Stomach (tissue), 9 donors: ENCODE results near the gene RGS21. TPM values are rescaled to one million over a fixed set of nuclear protein-coding genes. Genes with fewer than 3 reads are reported as not detected.

Experiments
- DNase-seq, 2 donors: peaks; one replicate each; pipeline versions ENCODE4 v3.0.0 to v3.0.0-alpha.2; 2013 to 2019
- H3K27ac ChIP-seq, 5 donors: fragments of 200-600 bp in 4 of 5; sonication (generic) in 4 of 5; one replicate each; pipeline ENCODE4 v1.5.1; 2013 to 2019; ENCODE audit warnings: mild to moderate bottlenecking in 1 of 5, moderate library complexity in 1 of 5
- H3K27me3 ChIP-seq, 3 donors: fragments of 200-600 bp; sonication (generic); one replicate each; pipeline ENCODE4 v1.5.1; 2017 to 2019; ENCODE audit warnings: mixed run types in 1 of 3
- H3K36me3 ChIP-seq, 4 donors: fragments of 200-600 bp; sonication (generic); 1 replicate in 3 of 4; 2 replicates in 1 of 4; pipeline ENCODE4 v1.5.1; 2016 to 2019
- H3K4me1 ChIP-seq, 4 donors: fragments of 200-600 bp; sonication (generic); one replicate each; pipeline ENCODE4 v1.5.1; 2016 to 2019
- H3K4me3 ChIP-seq, 4 donors: fragments of 200-600 bp; sonication (generic) in 3 of 4; one replicate each; pipeline ENCODE4 v1.5.1; 2016 to 2019; ENCODE audit warnings: mild to moderate bottlenecking in 1 of 4
- H3K9me3 ChIP-seq, 4 donors: fragments of 200-600 bp; sonication (generic); one replicate each; pipeline ENCODE4 v1.5.1; 2016 to 2019
- CTCF ChIP-seq, 7 experiments: fragments of 450-650 bp in 4 of 7; fragments of 200-600 bp in 3 of 7; sonication (generic) in 3 of 7; IDR thresholded peaks; one replicate each; pipeline ENCODE4 v1.5.1; 2016 to 2019; ENCODE audit warnings: antibody characterized with exemption in 7 of 7, control low read depth in 2 of 7, mild to moderate bottlenecking in 1 of 7
- EP300 ChIP-seq: sonication (generic); formaldehyde crosslinking; IDR thresholded peaks from one replicate; pipeline ENCODE4 v1.6.1; 2017; ENCODE audit warnings: antibody characterized with exemption
- POLR2A ChIP-seq, 4 donors: fragments of 450-650 bp; IDR thresholded peaks; one replicate each; pipeline ENCODE4 v1.6.1; 2016; ENCODE audit warnings: antibody characterized with exemption in 4 of 4, control low read depth in 2 of 4, mild to moderate bottlenecking in 1 of 4, moderate library complexity in 1 of 4
- POLR2AphosphoS5 ChIP-seq, 3 donors: sonication (generic); formaldehyde crosslinking; IDR thresholded peaks; one replicate each; pipeline ENCODE4 v1.6.1; 2016; ENCODE audit warnings: antibody characterized with exemption in 3 of 3
- WGBS, 5 donors: extraction: QIAGEN DNeasy Blood & Tissue Kit in 3 of 5; methylation state at CpG; one replicate each; pipeline versions ENCODE4 v1.1.5 to v1.1.7; 2013 to 2018; 5-methylcytosine and 5-hydroxymethylcytosine counted together
- intact Hi-C: fragments of 100-400 bp; cut with DNase I; formaldehyde crosslinking; loops from one replicate; pipeline ENCODE4 v1.15.1; 2023; ENCODE audit warnings: low total_unique reads
- polyA plus RNA-seq, 3 donors: library from polyadenylated mRNA; stranded (reverse); fragments of 200-250 nt; gene quantifications; one replicate each; pipeline ENCODE4 v1.2.3, GENCODE V29; 2013
- total RNA-seq, 5 donors: library from RNA; depleted of rRNA; stranded (reverse); fragments of >200 nt; gene quantifications; one replicate each; pipeline versions ENCODE4 v1.1.0 to v1.2.3, GENCODE V29; 2014 to 2016
- donor health status: healthy with polysubstance abuse.
- donor health status: Bipolar disorder and iron deficiency.
- donor health status: healthy.

The RGS21 gene
- total and polyA plus RNA-seq, 8 donors, result not detected

GRCh38 chr1:192349314-192349713 lies 32.5 kb downstream of the RGS21 start:
- H3K27me3 ChIP-seq, result no peaks in the 10 kb centered on the region
- intact Hi-C loops, result no loop called here
- no peak overlapping the region for H3K27ac ChIP-seq
- H3K4me3 ChIP-seq, result no peak overlapping the region
- TF ChIP-seq POLR2AphosphoS5 (IDR thresholded peaks at IDR 0.05), result no peak
- DNase-seq, result no peak
- no peaks in the 10 kb centered on the region for H3K9me3 ChIP-seq
- 50 to 68% (median 53%) methylated on average over 1 of the region's 1 CpG for WGBS, 5 donors
- no peaks in the 10 kb centered on the region for H3K36me3 ChIP-seq
- H3K4me1 ChIP-seq, result no peaks in the 10 kb centered on the region

GRCh38 chr1:192350356-192350755 lies 33.6 kb downstream of the RGS21 start:
- Histone ChIP-seq H3K27ac (no peak overlapping the region), H3K27me3 (no peaks in the 10 kb centered on the region), H3K4me3 (no peak overlapping the region), H3K9me3 (no peaks in the 10 kb centered on the region), H3K36me3 (no peaks in the 10 kb centered on the region), H3K4me1 (no peaks in the 10 kb centered on the region)
- DNase-seq, result no peak
- WGBS, 5 donors, result 34 to 54% (median 46%) methylated on average over 3 of the region's 3 CpGs
- intact Hi-C loops, result no loop called here
- no peak for TF ChIP-seq EP300
- TF ChIP-seq POLR2A (IDR thresholded peaks at IDR 0.05), result no peak
- no peak for TF ChIP-seq CTCF (IDR thresholded peaks at IDR 0.05)
- no peak for TF ChIP-seq POLR2AphosphoS5 (IDR thresholded peaks at IDR 0.05)

- Histone ChIP-seq H3K27ac (no peak overlapping the region), H3K4me1 (no peaks in the 10 kb centered on the region), H3K4me3 (no peak overlapping the region), H3K9me3 (no peaks in the 10 kb centered on the region), H3K36me3 (no peaks in the 10 kb centered on the region), H3K27me3 (no peaks in the 10 kb centered on the region)
- no peak for TF ChIP-seq CTCF (IDR thresholded peaks at IDR 0.05)
- no peak for TF ChIP-seq POLR2A (IDR thresholded peaks at IDR 0.05)
- no peak for TF ChIP-seq POLR2AphosphoS5 (IDR thresholded peaks at IDR 0.05)
- no peak for TF ChIP-seq EP300
- intact Hi-C loops, result no loop called here
- DNase-seq, result no peak
Measured at GRCh38 chr1:192351550-192351949, 34.8 kb downstream of the RGS21 start.

- Histone ChIP-seq H3K9me3 (no peaks in the 10 kb centered on the region), H3K27ac (no peak overlapping the region), H3K27me3 (no peaks in the 10 kb centered on the region), H3K36me3 (no peaks in the 10 kb centered on the region), H3K4me3 (no peak overlapping the region), H3K4me1 (no peaks in the 10 kb centered on the region)
- intact Hi-C loops, result no loop called here
- no peak for DNase-seq
- WGBS, 5 donors, result 60 to 74% (median 68%) methylated on average over 4 of the region's 4 CpGs
- no peak for TF ChIP-seq POLR2AphosphoS5 (IDR thresholded peaks at IDR 0.05)
- no peak for TF ChIP-seq CTCF (IDR thresholded peaks at IDR 0.05)
- TF ChIP-seq POLR2A (IDR thresholded peaks at IDR 0.05), result no peak
- no peak for TF ChIP-seq EP300
Measured at GRCh38 chr1:192357924-192358323, 41.1 kb downstream of the RGS21 start.

GRCh38 chr1:192358402-192358801 lies 41.6 kb downstream of the RGS21 start:
- Histone ChIP-seq H3K4me3 (no peak overlapping the region), H3K9me3 (no peaks in the 10 kb centered on the region), H3K36me3 (no peaks in the 10 kb centered on the region), H3K4me1 (no peaks in the 10 kb centered on the region), H3K27ac (no peak overlapping the region), H3K27me3 (no peaks in the 10 kb centered on the region)
- intact Hi-C loops, result no loop called here
- 84 to 94% (median 87%) methylated on average over 3 of the region's 3 CpGs for WGBS, 5 donors
- TF ChIP-seq CTCF (IDR thresholded peaks at IDR 0.05), result no peak
- no peak for DNase-seq
